Measurements from ENCODE around the gene KASH5. TPM values are rescaled to one million over a fixed set of nuclear protein-coding genes. Genes with fewer than 3 reads are reported as not detected.

KASH5 gene
- total and polyA plus RNA-seq, 2 of the 4 experiments (the other 2 are of a cell fraction) = not detected

- Histone ChIP-seq H3K27me3 (ENCODE audit: control insufficient read depth, insufficient read depth, low read length) (no peaks in the 10 kb centered on the region), H3K14ac (replicated peaks; ENCODE audit: low read depth, low read length) (0 out of 2 replicates have a peak overlapping the region, but pooled peaks have one; percentile 10), H4K20me1 (ENCODE audit: insufficient read depth, low read length) (peaks cover 6% of the 10 kb centered on the region; the same call in 1 of the 2 replicates), H3K18ac (ENCODE audit: low read depth, low read length) (no peak overlapping the region; the same call in 1 of the 2 replicates), H2AK5ac (ENCODE audit: low read depth, low read length) (peak overlapping the region; percentile 100; the same call in 1 of the 2 replicates), H3K23ac (ENCODE audit: low read depth, low read length) (peak overlapping the region; percentile 50; the same call in 1 of the 2 replicates), H2BK120ac (ENCODE audit: low read depth, low read length) (no peak overlapping the region), H3K27ac (ENCODE audit: insufficient read depth, low read length) (peak overlapping the region; percentile 99; the same call in 1 of the 2 replicates), H3K56ac (ENCODE audit: extremely low read depth, insufficient read depth, low read length) (no peak overlapping the region), H3K4me2 (ENCODE audit: low read depth, low read length) (peak overlapping the region; percentile 96; the same call in 1 of the 2 replicates), H2BK15ac (ENCODE audit: low read depth, low read length) (no peak overlapping the region), H3K9me1 (ENCODE audit: insufficient read depth, low read length) (peaks cover 17% of the 10 kb centered on the region), H3K79me1 (ENCODE audit: low read depth in 1 of 2, low read length in 2 of 2) (peaks cover 20 to 74% of the 10 kb centered on the region in 2 experiments), H4K5ac (ENCODE audit: low read depth, low read length) (no peak overlapping the region), H3K4ac (ENCODE audit: low read depth, low read length) (peak overlapping the region; percentile 100), H3K9ac (ENCODE audit: low read depth, low read length) (peak overlapping the region; percentile 100), H3K4me3 (ENCODE audit: insufficient read depth, low read depth, low read length) (no peak overlapping the region; the same call in 1 of the 2 replicates), H2BK5ac (ENCODE audit: low read depth, low read length, poor library complexity, severe bottlenecking) (no peak overlapping the region), H2AFZ (replicated peaks; ENCODE audit: low read length, poor library complexity) (no peak overlapping the region), H3K36me3 (ENCODE audit: control insufficient read depth, insufficient read depth, low read length) (peaks cover 37% of the 10 kb centered on the region), H2BK20ac (ENCODE audit: low read depth, low read length) (no peak overlapping the region), H4K8ac (ENCODE audit: low read depth in 2 of 2, low read length in 2 of 2) (peak overlapping the region in 1 of 2 experiments; percentile 100; a peak in 2 of 4 replicates), H3K4me1 (ENCODE audit: control insufficient read depth, insufficient read depth, low read length) (peaks cover 4% of the 10 kb centered on the region; the same call in 1 of the 2 replicates), H2AK9ac (replicated peaks; ENCODE audit: low read depth, low read length, poor library complexity) (peak overlapping the region; percentile 35), H4K91ac (ENCODE audit: insufficient read depth, low read depth, low read length) (no peak overlapping the region), H3K9me3 (ENCODE audit: control insufficient read depth, insufficient read depth, low read length) (no peaks in the 10 kb centered on the region)
- intact Hi-C loops (cut with micrococcal nuclease) (no loop called here), dilution Hi-C loops (cut with HindIII; ENCODE audit: low sequenced_read_pairs, unreplicated experiment) (no loop called here), in situ Hi-C loops (cut with MboI; ENCODE audit: low sequenced_read_pairs) (no loop called here)
- 40% methylated on average over 1 of the region's 17 CpGs; no CpG with 5 or more reads in 1 of the 2 experiments for WGBS, 2 experiments (ENCODE audit: extremely low coverage in 2 of 2, insufficient read length in 1 of 2)
- DNase-seq = no peak
- ATAC-seq (ENCODE audit: low read depth) = no peak
- ChIA-PET POLR2A (ENCODE audit: unreplicated experiment) (no interaction called here), CTCF (no interaction called here)
- TF ChIP-seq BHLHE40 (IDR thresholded peaks at IDR 0.05; ENCODE audit: low read depth, low read length) (no peak), ELK1 (IDR thresholded peaks at IDR 0.05; ENCODE audit: borderline replicate concordance, low read depth, low read length) (no peak), RCOR1 (IDR thresholded peaks at IDR 0.05; ENCODE audit: insufficient replicate concordance, low read length) (no peak), MAFK (IDR thresholded peaks at IDR 0.05; ENCODE audit: low read depth, low read length) (no peak), NFE2L2 (IDR thresholded peaks at IDR 0.05; ENCODE audit: low read depth, low read length) (no peak)
- TSS peak; percentile 77 for BruUV-seq (replicated peaks)
Measured at GRCh38 chr19:49359851-49360820, 27.9 kb upstream of the KASH5 start.

Data from IMR-90 (cell line).